Thyroid gland (tissue), 4 donors: ENCODE data around the gene ATXN7L1.

Source experiments
- CTCF ChIP-seq, 6 experiments: fragments of 200-600 bp in 3 of 6; fragments of 450-650 bp in 3 of 6; sonication (generic) in 3 of 6; IDR thresholded peaks; one replicate each; pipeline ENCODE4 v1.5.1; 2016 to 2019; ENCODE audit warnings: antibody characterized with exemption in 6 of 6, mild to moderate bottlenecking in 2 of 6, inconsistent platforms in 1 of 6, moderate library complexity in 1 of 6
- POLR2A ChIP-seq, 2 donors: fragments of 450-650 bp; IDR thresholded peaks; one replicate each; pipeline ENCODE4 v1.6.1; 2017; ENCODE audit warnings: antibody characterized with exemption in 2 of 2, mild to moderate bottlenecking in 2 of 2, moderate library complexity in 1 of 2

- TF ChIP-seq CTCF (IDR thresholded peaks at IDR 0.05) (no peak), POLR2A (IDR thresholded peaks at IDR 0.05) (no peak)
These were observed 252.5 kb downstream of the ATXN7L1 start for GRCh38 chr7:105623906-105624305.
